Measurements from ENCODE around the gene ADAM23.

ADAM23 gene

GRCh38 chr2:206512999-206513398 lies 69.7 kb downstream of the ADAM23 start:
- FAIRE-seq = no peak

GRCh38 chr2:206515580-206515979 lies 72.2 kb downstream of the ADAM23 start:
- no peak for FAIRE-seq

GRCh38 chr2:206518997-206519396 lies 75.7 kb downstream of the ADAM23 start:
- no peak for FAIRE-seq

- FAIRE-seq = no peak
Observed at GRCh38 chr2:206520450-206520849, 77.1 kb downstream of the ADAM23 start.

GRCh38 chr2:206521115-206521514 lies 77.8 kb downstream of the ADAM23 start:
- FAIRE-seq = no peak

GRCh38 chr2:206521612-206522011 lies 78.3 kb downstream of the ADAM23 start:
- FAIRE-seq = no peak

- FAIRE-seq = no peak
Observed at GRCh38 chr2:206526416-206526815, 83.1 kb downstream of the ADAM23 start.

- FAIRE-seq = no peak
Observed at GRCh38 chr2:206527153-206527552, 83.8 kb downstream of the ADAM23 start.

GRCh38 chr2:206530727-206531126 lies 87.4 kb downstream of the ADAM23 start:
- no peak for FAIRE-seq

- no peak for FAIRE-seq
Observed at GRCh38 chr2:206531996-206532543, 88.7 kb downstream of the ADAM23 start.

- FAIRE-seq = no peak
Observed at GRCh38 chr2:206533977-206534376, 90.6 kb downstream of the ADAM23 start.

- FAIRE-seq = no peak
Observed at GRCh38 chr2:206535260-206535986, 92.1 kb downstream of the ADAM23 start.

GRCh38 chr2:206540757-206541156 lies 97.4 kb downstream of the ADAM23 start:
- FAIRE-seq = no peak

GRCh38 chr2:206543073-206543472 lies 99.7 kb downstream of the ADAM23 start:
- no peak for FAIRE-seq

- FAIRE-seq = no peak
Observed at GRCh38 chr2:206548383-206548782, 105.1 kb downstream of the ADAM23 start.

GRCh38 chr2:206555721-206556120 lies 112.4 kb downstream of the ADAM23 start:
- FAIRE-seq = no peak

- FAIRE-seq = peak; percentile 93
Observed at GRCh38 chr2:206556357-206556949, 113.1 kb downstream of the ADAM23 start.

GRCh38 chr2:206557321-206557720 lies 114.0 kb downstream of the ADAM23 start:
- FAIRE-seq = no peak

GRCh38 chr2:206558492-206558891 lies 115.2 kb downstream of the ADAM23 start:
- no peak for FAIRE-seq

GRCh38 chr2:206561962-206562361 lies 118.6 kb downstream of the ADAM23 start:
- no peak for FAIRE-seq

- FAIRE-seq = no peak
Observed at GRCh38 chr2:206562375-206562774, 119.0 kb downstream of the ADAM23 start.

GRCh38 chr2:206563374-206563773 lies 120.0 kb downstream of the ADAM23 start:
- no peak for FAIRE-seq

GRCh38 chr2:206565666-206566065 lies 122.3 kb downstream of the ADAM23 start:
- no peak for FAIRE-seq

GRCh38 chr2:206569470-206569869 lies 126.1 kb downstream of the ADAM23 start:
- FAIRE-seq = no peak
